ENCODE results near the gene SCAPER.
"Not testable (repeated sequence)": the region's sequence is repeated elsewhere in the genome, so short reads cannot be mapped to it uniquely, and the experiment has no call there.

Gene SCAPER

GRCh38 chr15:76737573-76737972 lies 167.6 kb downstream of the SCAPER start:
- no peak for DNase-seq (ENCODE audit: low read depth, low spot score)
- TF ChIP-seq CTCF (IDR thresholded peaks at IDR 0.05; ENCODE audit: low read depth, low read length), result no peak

GRCh38 chr15:76732321-76732720 lies 172.8 kb downstream of the SCAPER start:
- H3K4me3 ChIP-seq (ENCODE audit: low read depth, low read length); in situ Hi-C loops (cut with HindIII; ENCODE audit: low sequenced_read_pairs); DNase-seq (ENCODE audit: low read depth, low spot score): not testable (repeated sequence)

More at GRCh38 chr15:76737573-76737972, 167.6 kb downstream of the SCAPER start:
- no peak overlapping the region for H3K4me3 ChIP-seq (ENCODE audit: low read depth, low read length)
- in situ Hi-C loops (cut with HindIII; ENCODE audit: low sequenced_read_pairs), result no loop called here

GRCh38 chr15:76730262-76730661 lies 174.9 kb downstream of the SCAPER start:
- TF ChIP-seq CTCF (IDR thresholded peaks at IDR 0.05; ENCODE audit: low read depth, low read length), result no peak
- in situ Hi-C loops (cut with HindIII; ENCODE audit: low sequenced_read_pairs), result no loop called here

GRCh38 chr15:76718863-76719262 lies 186.3 kb downstream of the SCAPER start:
- TF ChIP-seq CTCF (IDR thresholded peaks at IDR 0.05; ENCODE audit: low read depth, low read length), result no peak
- no peak overlapping the region for H3K4me3 ChIP-seq (ENCODE audit: low read depth, low read length)
- in situ Hi-C loops (cut with HindIII; ENCODE audit: low sequenced_read_pairs), result no loop called here
- no peak for DNase-seq (ENCODE audit: low read depth, low spot score)

More at GRCh38 chr15:76730262-76730661, 174.9 kb downstream of the SCAPER start:
- H3K4me3 ChIP-seq (ENCODE audit: low read depth, low read length), result no peak overlapping the region
- peak; percentile 4 for DNase-seq (ENCODE audit: low read depth, low spot score)

GRCh38 chr15:76714950-76715349 lies 190.2 kb downstream of the SCAPER start:
- DNase-seq (ENCODE audit: low read depth, low spot score), result no peak
- no peak overlapping the region for H3K4me3 ChIP-seq (ENCODE audit: low read depth, low read length)
- TF ChIP-seq CTCF (IDR thresholded peaks at IDR 0.05; ENCODE audit: low read depth, low read length), result no peak
- in situ Hi-C loops (cut with HindIII; ENCODE audit: low sequenced_read_pairs), result no loop called here

GRCh38 chr15:76711351-76711827 lies 193.8 kb downstream of the SCAPER start:
- in situ Hi-C loops (cut with HindIII; ENCODE audit: low sequenced_read_pairs), result no loop called here
- no peak for TF ChIP-seq CTCF (IDR thresholded peaks at IDR 0.05; ENCODE audit: low read depth, low read length)
- H3K4me3 ChIP-seq (ENCODE audit: low read depth, low read length), result no peak overlapping the region
- no peak for DNase-seq (ENCODE audit: low read depth, low spot score)

- DNase-seq (ENCODE audit: low read depth, low spot score); in situ Hi-C loops (cut with HindIII; ENCODE audit: low sequenced_read_pairs); H3K4me3 ChIP-seq (ENCODE audit: low read depth, low read length): not testable (repeated sequence)
Measured at GRCh38 chr15:76704032-76704431, 201.1 kb downstream of the SCAPER start.

GRCh38 chr15:76696840-76697239 lies 208.3 kb downstream of the SCAPER start:
- in situ Hi-C loops (cut with HindIII; ENCODE audit: low sequenced_read_pairs), result no loop called here

GRCh38 chr15:76692546-76692945 lies 212.6 kb downstream of the SCAPER start:
- in situ Hi-C loops (cut with HindIII; ENCODE audit: low sequenced_read_pairs); H3K4me3 ChIP-seq (ENCODE audit: low read depth, low read length); DNase-seq (ENCODE audit: low read depth, low spot score): not testable (repeated sequence)

More at GRCh38 chr15:76696840-76697239, 208.3 kb downstream of the SCAPER start:
- TF ChIP-seq CTCF (IDR thresholded peaks at IDR 0.05; ENCODE audit: low read depth, low read length), result no peak
- no peak overlapping the region for H3K4me3 ChIP-seq (ENCODE audit: low read depth, low read length)
- DNase-seq (ENCODE audit: low read depth, low spot score), result no peak

GRCh38 chr15:76687592-76687991 lies 217.5 kb downstream of the SCAPER start:
- H3K4me3 ChIP-seq (ENCODE audit: low read depth, low read length); in situ Hi-C loops (cut with HindIII; ENCODE audit: low sequenced_read_pairs); DNase-seq (ENCODE audit: low read depth, low spot score): not testable (repeated sequence)

Measured in astrocyte of the spinal cord (primary cell).